Kidney (tissue), 14 donors: ENCODE measurements around the gene MAVS. TPM values are rescaled to one million over a fixed set of nuclear protein-coding genes. Genes with fewer than 3 reads are reported as not detected.
A peak's percentile ranks its signal among the peaks of the same experiment; 100 is the strongest.

Source experiments
- DNase-seq, 5 donors: peaks; one replicate each; pipeline ENCODE4 v3.0.0-alpha.2; 2013 to 2020
- FAIRE-seq: peaks from 2 replicates; lab custom pipeline; 2012; peaks lifted over from hg19 to GRCh38; lab: Jason Lieb, UNC
- H3K27ac ChIP-seq, 2 donors: one replicate each; pipeline ENCODE4 v1.7.0; 2013; ENCODE audit warnings: low read depth in 2 of 2, low read length in 2 of 2, inconsistent platforms in 1 of 2
- H3K27me3 ChIP-seq: one replicate; pipeline ENCODE4 v1.7.1; 2013; ENCODE audit warnings: low read length, inconsistent platforms; ENCODE audit not compliant: control insufficient read depth, insufficient read depth
- H3K36me3 ChIP-seq, 3 donors: one replicate each; pipeline versions ENCODE4 v1.7.0 to v1.7.1; 2013; ENCODE audit warnings: low read length in 3 of 3, control low read depth in 1 of 3, inconsistent platforms in 1 of 3; ENCODE audit not compliant: insufficient read depth in 3 of 3, control insufficient read depth in 2 of 3
- H3K4me1 ChIP-seq, 3 donors: one replicate each; pipeline versions ENCODE4 v1.7.0 to v1.7.1; 2013; ENCODE audit warnings: low read length in 3 of 3, inconsistent platforms in 1 of 3, low read depth in 1 of 3; ENCODE audit not compliant: control insufficient read depth in 2 of 3, insufficient read depth in 2 of 3
- H3K4me3 ChIP-seq, 3 donors: one replicate each; pipeline versions ENCODE4 v1.7.0 to v1.8.1; 2013; ENCODE audit warnings: low read length in 3 of 3, control low read depth in 1 of 3, inconsistent platforms in 1 of 3
- H3K9ac ChIP-seq, 3 donors: one replicate each; pipeline versions ENCODE4 v1.7.0 to v1.7.1; 2013; ENCODE audit warnings: low read length in 3 of 3, control low read depth in 1 of 3, inconsistent platforms in 1 of 3
- H3K9me3 ChIP-seq, 3 donors: one replicate each; pipeline versions ENCODE4 v1.7.0 to v1.7.1; 2013; ENCODE audit warnings: low read length in 3 of 3, control low read depth in 1 of 3, inconsistent platforms in 1 of 3; ENCODE audit not compliant: control insufficient read depth in 2 of 3, insufficient read depth in 1 of 3
- CTCF ChIP-seq: IDR thresholded peaks from 3 replicates; pipeline ENCODE4 v1.5.1; 2012; ENCODE audit warnings: mild to moderate bottlenecking, moderate library complexity, borderline replicate concordance; ENCODE audit not compliant: insufficient read depth; ENCODE audit errors: extremely low read depth
- intact Hi-C: fragments of 100-400 bp; cut with DNase I; formaldehyde crosslinking; loops from one replicate; pipeline ENCODE4 v1.11.1; 2022
- polyA plus RNA-seq: library from polyadenylated mRNA; stranded (reverse); fragments of 350-450 nt; fragmentation: Illumina TruSeq; extraction: RNeasy Lipid Tissue Mini Kit (QIAGEN cat#74804); gene quantifications from one replicate; pipeline ENCODE4 v1.2.3, GENCODE V29; 2014; ENCODE audit warnings: low read depth, low replicate concordance; ENCODE audit not compliant: insufficient read depth
- total RNA-seq: library from RNA; stranded (reverse); fragmentation: NEBNext Ultra II Directional; extraction: Animal tissue kit (Norgen Biotek cat#: 25700); gene quantifications from one replicate; pipeline ENCODE4 v1.2.1, GENCODE V29; 2021
- donor health status: control.
- donor health status: control.
- donor health status: control.
- donor health status: control.
- donor health status: control.
- donor health status: DM: yes; HTN: yes; CAD: no.
- donor health status: Normal renal cell carcinoma (clear cell type).

The MAVS gene
- total and polyA plus RNA-seq, 2 donors from 2014 or later: 10.0 to 46.8 TPM

GRCh38 chr20:3811467-3812258 is 35.0 kb upstream of the MAVS start:
- DNase-seq: peak; percentile 84 to 100 (median 90)
- Histone ChIP-seq H3K27me3 (no peaks in the 10 kb centered on the region), H3K27ac (peak overlapping the region; percentile 92 to 94), H3K9me3 (no peaks in the 10 kb centered on the region), H3K36me3 (no peaks in the 10 kb centered on the region), H3K9ac (peak overlapping the region; percentile 10 to 74 (median 43)), H3K4me3 (peak overlapping the region; percentile 37 to 64 (median 52)), H3K4me1 (peaks cover 0 to 32% (median 23%) of the 10 kb centered on the region in 3 donors)
- intact Hi-C loops: no loop called here
- no peak for TF ChIP-seq CTCF
- peak; percentile 58 for FAIRE-seq

- Histone ChIP-seq H3K9ac (peak overlapping the region in 2 of 3 donors; percentile 10 to 68), H3K9me3 (no peaks in the 10 kb centered on the region), H3K4me3 (peak overlapping the region in 1 of 3 donors; percentile 52), H3K4me1 (peaks cover 0 to 26% (median 18%) of the 10 kb centered on the region in 3 donors), H3K36me3 (no peaks in the 10 kb centered on the region), H3K27me3 (no peaks in the 10 kb centered on the region), H3K27ac (peak overlapping the region; percentile 92 to 94)
- intact Hi-C loops: no loop called here
- FAIRE-seq: no peak
- no peak for TF ChIP-seq CTCF
- no peak for DNase-seq
Measured at GRCh38 chr20:3812259-3812681, 34.4 kb upstream of the MAVS start.

GRCh38 chr20:3812975-3813847 is 33.4 kb upstream of the MAVS start:
- FAIRE-seq: no peak
- Histone ChIP-seq H3K4me1 (peaks cover 0 to 17% (median 9%) of the 10 kb centered on the region in 3 donors), H3K36me3 (no peaks in the 10 kb centered on the region), H3K27me3 (no peaks in the 10 kb centered on the region), H3K27ac (no peak overlapping the region), H3K9ac (no peak overlapping the region), H3K9me3 (no peaks in the 10 kb centered on the region), H3K4me3 (no peak overlapping the region)
- TF ChIP-seq CTCF: no peak
- no peak for DNase-seq
- intact Hi-C loops: no loop called here
